Measurements from ENCODE around the gene VPS13D.

VPS13D gene

GRCh38 chr1:12472798-12473551 lies 243.1 kb downstream of the VPS13D start:
- no peak overlapping the region for H2AFZ ChIP-seq (ENCODE audit: low read depth, low read length)
- peaks cover 10% of the 10 kb centered on the region for H3K4me1 ChIP-seq (ENCODE audit: insufficient read depth, low read length)
- no peaks in the 10 kb centered on the region for H3K36me3 ChIP-seq (ENCODE audit: insufficient read depth, low read length)
- no peak overlapping the region for H3K4me3 ChIP-seq (ENCODE audit: low read length)
- peaks cover 2% of the 10 kb centered on the region for H3K9me3 ChIP-seq (ENCODE audit: low read length)
- H3K27me3 ChIP-seq (ENCODE audit: insufficient read depth, low read length): no peaks in the 10 kb centered on the region

- Histone ChIP-seq H3K4me1 (ENCODE audit: insufficient read depth, low read length) (peaks cover 14% of the 10 kb centered on the region), H3K27me3 (ENCODE audit: insufficient read depth, low read length) (no peaks in the 10 kb centered on the region), H3K9me3 (ENCODE audit: low read length) (peaks cover 2% of the 10 kb centered on the region), H3K4me3 (ENCODE audit: low read length) (no peak overlapping the region), H3K36me3 (ENCODE audit: insufficient read depth, low read length) (no peaks in the 10 kb centered on the region), H2AFZ (ENCODE audit: low read depth, low read length) (no peak overlapping the region)
Observed at GRCh38 chr1:12473596-12474362, 243.9 kb downstream of the VPS13D start.

- H3K4me1 ChIP-seq (ENCODE audit: insufficient read depth, low read length): peaks cover 14% of the 10 kb centered on the region
- H2AFZ ChIP-seq (ENCODE audit: low read depth, low read length): no peak overlapping the region
- no peak overlapping the region for H3K4me3 ChIP-seq (ENCODE audit: low read length)
- no peaks in the 10 kb centered on the region for H3K27me3 ChIP-seq (ENCODE audit: insufficient read depth, low read length)
- H3K9me3 ChIP-seq (ENCODE audit: low read length): peaks cover 2% of the 10 kb centered on the region
- no peaks in the 10 kb centered on the region for H3K36me3 ChIP-seq (ENCODE audit: insufficient read depth, low read length)
Observed at GRCh38 chr1:12475101-12475500, 245.3 kb downstream of the VPS13D start.

GRCh38 chr1:12475530-12475934 lies 245.7 kb downstream of the VPS13D start:
- Histone ChIP-seq H3K4me3 (ENCODE audit: low read length) (no peak overlapping the region), H3K4me1 (ENCODE audit: insufficient read depth, low read length) (peaks cover 14% of the 10 kb centered on the region), H3K36me3 (ENCODE audit: insufficient read depth, low read length) (no peaks in the 10 kb centered on the region), H3K9me3 (ENCODE audit: low read length) (peaks cover 2% of the 10 kb centered on the region), H2AFZ (ENCODE audit: low read depth, low read length) (no peak overlapping the region), H3K27me3 (ENCODE audit: insufficient read depth, low read length) (no peaks in the 10 kb centered on the region)

GRCh38 chr1:12475947-12476346 lies 246.1 kb downstream of the VPS13D start:
- Histone ChIP-seq H3K4me1 (ENCODE audit: insufficient read depth, low read length) (peaks cover 14% of the 10 kb centered on the region), H3K4me3 (ENCODE audit: low read length) (no peak overlapping the region), H3K27me3 (ENCODE audit: insufficient read depth, low read length) (no peaks in the 10 kb centered on the region), H3K9me3 (ENCODE audit: low read length) (peaks cover 2% of the 10 kb centered on the region), H2AFZ (ENCODE audit: low read depth, low read length) (no peak overlapping the region), H3K36me3 (ENCODE audit: insufficient read depth, low read length) (no peaks in the 10 kb centered on the region)

GRCh38 chr1:12477314-12477713 lies 247.5 kb downstream of the VPS13D start:
- Histone ChIP-seq H2AFZ (ENCODE audit: low read depth, low read length) (no peak overlapping the region), H3K4me1 (ENCODE audit: insufficient read depth, low read length) (peaks cover 14% of the 10 kb centered on the region), H3K4me3 (ENCODE audit: low read length) (no peak overlapping the region), H3K9me3 (ENCODE audit: low read length) (peaks cover 2% of the 10 kb centered on the region), H3K36me3 (ENCODE audit: insufficient read depth, low read length) (no peaks in the 10 kb centered on the region), H3K27me3 (ENCODE audit: insufficient read depth, low read length) (no peaks in the 10 kb centered on the region)

- H3K36me3 ChIP-seq (ENCODE audit: insufficient read depth, low read length): no peaks in the 10 kb centered on the region
- peaks cover 2% of the 10 kb centered on the region for H3K9me3 ChIP-seq (ENCODE audit: low read length)
- peaks cover 14% of the 10 kb centered on the region for H3K4me1 ChIP-seq (ENCODE audit: insufficient read depth, low read length)
- H3K4me3 ChIP-seq (ENCODE audit: low read length): no peak overlapping the region
- no peak overlapping the region for H2AFZ ChIP-seq (ENCODE audit: low read depth, low read length)
- no peaks in the 10 kb centered on the region for H3K27me3 ChIP-seq (ENCODE audit: insufficient read depth, low read length)
Observed at GRCh38 chr1:12477936-12478611, 248.2 kb downstream of the VPS13D start.

- Histone ChIP-seq H3K4me3 (ENCODE audit: low read length) (no peak overlapping the region), H3K27me3 (ENCODE audit: insufficient read depth, low read length) (no peaks in the 10 kb centered on the region), H3K9me3 (ENCODE audit: low read length) (peaks cover 2% of the 10 kb centered on the region), H3K36me3 (ENCODE audit: insufficient read depth, low read length) (no peaks in the 10 kb centered on the region), H3K4me1 (ENCODE audit: insufficient read depth, low read length) (peaks cover 14% of the 10 kb centered on the region), H2AFZ (ENCODE audit: low read depth, low read length) (no peak overlapping the region)
Observed at GRCh38 chr1:12478612-12478985, 248.8 kb downstream of the VPS13D start.

GRCh38 chr1:12479311-12479710 lies 249.5 kb downstream of the VPS13D start:
- no peaks in the 10 kb centered on the region for H3K9me3 ChIP-seq (ENCODE audit: low read length)
- H3K4me3 ChIP-seq (ENCODE audit: low read length): no peak overlapping the region
- H2AFZ ChIP-seq (ENCODE audit: low read depth, low read length): no peak overlapping the region
- no peaks in the 10 kb centered on the region for H3K36me3 ChIP-seq (ENCODE audit: insufficient read depth, low read length)
- no peaks in the 10 kb centered on the region for H3K27me3 ChIP-seq (ENCODE audit: insufficient read depth, low read length)
- peaks cover 14% of the 10 kb centered on the region for H3K4me1 ChIP-seq (ENCODE audit: insufficient read depth, low read length)

GRCh38 chr1:12480041-12480440 lies 250.2 kb downstream of the VPS13D start:
- Histone ChIP-seq H3K27me3 (ENCODE audit: insufficient read depth, low read length) (no peaks in the 10 kb centered on the region), H3K9me3 (ENCODE audit: low read length) (no peaks in the 10 kb centered on the region), H3K36me3 (ENCODE audit: insufficient read depth, low read length) (no peaks in the 10 kb centered on the region), H3K4me3 (ENCODE audit: low read length) (no peak overlapping the region), H3K4me1 (ENCODE audit: insufficient read depth, low read length) (peaks cover 14% of the 10 kb centered on the region), H2AFZ (ENCODE audit: low read depth, low read length) (no peak overlapping the region)

- H2AFZ ChIP-seq (ENCODE audit: low read depth, low read length): no peak overlapping the region
Observed at GRCh38 chr1:12480748-12481362, 251.0 kb downstream of the VPS13D start.

GRCh38 chr1:12481928-12482327 lies 252.1 kb downstream of the VPS13D start:
- Histone ChIP-seq H3K27me3 (ENCODE audit: insufficient read depth, low read length) (no peaks in the 10 kb centered on the region), H3K36me3 (ENCODE audit: insufficient read depth, low read length) (peaks cover 2% of the 10 kb centered on the region), H3K4me3 (ENCODE audit: low read length) (no peak overlapping the region), H3K4me1 (ENCODE audit: insufficient read depth, low read length) (peaks cover 12% of the 10 kb centered on the region), H2AFZ (ENCODE audit: low read depth, low read length) (no peak overlapping the region), H3K9me3 (ENCODE audit: low read length) (peaks cover 2% of the 10 kb centered on the region)

More at GRCh38 chr1:12480748-12481362, 251.0 kb downstream of the VPS13D start:
- Histone ChIP-seq H3K4me1 (ENCODE audit: insufficient read depth, low read length) (peaks cover 12% of the 10 kb centered on the region), H3K27me3 (ENCODE audit: insufficient read depth, low read length) (no peaks in the 10 kb centered on the region), H3K9me3 (ENCODE audit: low read length) (no peaks in the 10 kb centered on the region), H3K4me3 (ENCODE audit: low read length) (no peak overlapping the region), H3K36me3 (ENCODE audit: insufficient read depth, low read length) (no peaks in the 10 kb centered on the region)

GRCh38 chr1:12482988-12483387 lies 253.2 kb downstream of the VPS13D start:
- H3K9me3 ChIP-seq (ENCODE audit: low read length): peaks cover 2% of the 10 kb centered on the region
- no peak overlapping the region for H2AFZ ChIP-seq (ENCODE audit: low read depth, low read length)
- peaks cover 8% of the 10 kb centered on the region for H3K4me1 ChIP-seq (ENCODE audit: insufficient read depth, low read length)
- H3K27me3 ChIP-seq (ENCODE audit: insufficient read depth, low read length): no peaks in the 10 kb centered on the region
- no peak overlapping the region for H3K4me3 ChIP-seq (ENCODE audit: low read length)
- H3K36me3 ChIP-seq (ENCODE audit: insufficient read depth, low read length): peaks cover 2% of the 10 kb centered on the region
